Prostate gland (tissue), 2 donors: ENCODE results near the gene SCAI.

ENCODE experiments used
- CTCF ChIP-seq, 4 experiments: fragments of 200-600 bp in 2 of 4; fragments of 450-650 bp in 2 of 4; sonication (generic) in 2 of 4; IDR thresholded peaks; 1 replicate in 3 of 4; 2 replicates in 1 of 4; pipeline ENCODE4 v1.5.1; 2016 to 2019; ENCODE audit warnings: antibody characterized with exemption in 4 of 4, mild to moderate bottlenecking in 2 of 4, moderate library complexity in 2 of 4
- POLR2A ChIP-seq: fragments of 450-650 bp; IDR thresholded peaks from one replicate; pipeline ENCODE4 v1.6.1; 2016; ENCODE audit warnings: antibody characterized with exemption, mild to moderate bottlenecking
- POLR2AphosphoS5 ChIP-seq: sonication (generic); formaldehyde crosslinking; IDR thresholded peaks from one replicate; pipeline ENCODE4 v1.6.1; 2017; ENCODE audit warnings: antibody characterized with exemption

- TF ChIP-seq CTCF (IDR thresholded peaks at IDR 0.05) (no peak), POLR2A (no peak), POLR2AphosphoS5 (no peak)
Measured at GRCh38 chr9:125150349-125151245, 7.3 kb upstream of the SCAI start.
